ENCODE measurements around the gene SLC44A2.
A peak's percentile ranks its signal among the peaks of the same experiment; 100 is the strongest.

Gene SLC44A2

GRCh38 chr19:10615429-10616023, 9.8 kb upstream of the SLC44A2 start:
- no peak for DNase-seq (ENCODE audit: low read depth in 2 of 2)

- no peak for DNase-seq (ENCODE audit: low read depth in 2 of 2)
Observed at GRCh38 chr19:10617409-10618121, 7.8 kb upstream of the SLC44A2 start.

- no peak for DNase-seq (ENCODE audit: low read depth in 2 of 2)
Observed at GRCh38 chr19:10618846-10619245, 6.5 kb upstream of the SLC44A2 start.

- DNase-seq (ENCODE audit: low read depth in 2 of 2): no peak
Observed at GRCh38 chr19:10620786-10621185, 4.6 kb upstream of the SLC44A2 start.

GRCh38 chr19:10621966-10622365, 3.4 kb upstream of the SLC44A2 start:
- DNase-seq (ENCODE audit: low read depth in 2 of 2): no peak

GRCh38 chr19:10624585-10624984, 768 bp upstream of the SLC44A2 start:
- no peak for DNase-seq (ENCODE audit: low read depth in 2 of 2)

- DNase-seq (ENCODE audit: low read depth in 2 of 2): no peak
Observed at GRCh38 chr19:10625762-10626138, 397 bp downstream of the SLC44A2 start.

GRCh38 chr19:10631874-10632273, 6.5 kb downstream of the SLC44A2 start:
- no peak for DNase-seq (ENCODE audit: low read depth in 2 of 2)

- DNase-seq (ENCODE audit: low read depth in 2 of 2): no peak
Observed at GRCh38 chr19:10634430-10634829, 9.1 kb downstream of the SLC44A2 start.

GRCh38 chr19:10634963-10635362, 9.6 kb downstream of the SLC44A2 start:
- no peak for DNase-seq (ENCODE audit: low read depth in 2 of 2)

- DNase-seq (ENCODE audit: low read depth in 2 of 2): no peak
Observed at GRCh38 chr19:10636304-10636972, 11.1 kb downstream of the SLC44A2 start.

GRCh38 chr19:10637894-10638293, 12.5 kb downstream of the SLC44A2 start:
- no peak for DNase-seq (ENCODE audit: low read depth in 2 of 2)

- DNase-seq (ENCODE audit: low read depth in 2 of 2): no peak
Observed at GRCh38 chr19:10639836-10640235, 14.5 kb downstream of the SLC44A2 start.

- DNase-seq (ENCODE audit: low read depth in 2 of 2): no peak
Observed at GRCh38 chr19:10640361-10640760, 15.0 kb downstream of the SLC44A2 start.

GRCh38 chr19:10641248-10641647, 15.9 kb downstream of the SLC44A2 start:
- DNase-seq (ENCODE audit: low read depth in 2 of 2): no peak

- no peak for DNase-seq (ENCODE audit: low read depth in 2 of 2)
Observed at GRCh38 chr19:10642473-10643171, 17.3 kb downstream of the SLC44A2 start.

- DNase-seq (ENCODE audit: low read depth in 2 of 2): no peak
Observed at GRCh38 chr19:10643172-10643967, 18.0 kb downstream of the SLC44A2 start.

- DNase-seq (ENCODE audit: low read depth in 2 of 2): no peak
Observed at GRCh38 chr19:10643968-10644259, 18.6 kb downstream of the SLC44A2 start.

GRCh38 chr19:10644260-10645007, 19.1 kb downstream of the SLC44A2 start:
- DNase-seq (ENCODE audit: low read depth in 2 of 2): peak; percentile 71 to 76

- no peak for DNase-seq (ENCODE audit: low read depth in 2 of 2)
Observed at GRCh38 chr19:10646456-10647159, 21.3 kb downstream of the SLC44A2 start.

GRCh38 chr19:10648360-10648759, 23.0 kb downstream of the SLC44A2 start:
- no peak for DNase-seq (ENCODE audit: low read depth in 2 of 2)

Measured in stimulated activated CD8-positive, alpha-beta memory T cell treated with anti-CD3 and anti-CD28 coated beads, Interleukin-7, amount 100 ng/mL, for 4 hours (primary cell).